TTC549 (cell line): ENCODE results near the gene TNFSF15.
"Not testable (repeated sequence)": the region's sequence is repeated elsewhere in the genome, so short reads cannot be mapped to it uniquely, and the experiment has no call there.

Experiments
- FAIRE-seq: peaks from 2 replicates; lab custom pipeline; 2012; peaks lifted over from hg19 to GRCh38; lab: Jason Lieb, UNC

Gene TNFSF15

GRCh38 chr9:114745879-114746550 lies 59.8 kb downstream of the TNFSF15 start:
- FAIRE-seq, result no peak

GRCh38 chr9:114745108-114745848 lies 60.6 kb downstream of the TNFSF15 start:
- no peak for FAIRE-seq

GRCh38 chr9:114743446-114743845 lies 62.4 kb downstream of the TNFSF15 start:
- FAIRE-seq, result no peak

GRCh38 chr9:114742947-114743346 lies 62.9 kb downstream of the TNFSF15 start:
- no peak for FAIRE-seq

GRCh38 chr9:114741521-114741920 lies 64.3 kb downstream of the TNFSF15 start:
- not testable (repeated sequence) for FAIRE-seq

GRCh38 chr9:114738581-114739316 lies 67.1 kb downstream of the TNFSF15 start:
- peak; percentile 66 for FAIRE-seq

- FAIRE-seq, result no peak
Measured at GRCh38 chr9:114737847-114738246, 68.0 kb downstream of the TNFSF15 start.

- no peak for FAIRE-seq
Measured at GRCh38 chr9:114737118-114737517, 68.7 kb downstream of the TNFSF15 start.

GRCh38 chr9:114735704-114736103 lies 70.1 kb downstream of the TNFSF15 start:
- no peak for FAIRE-seq

GRCh38 chr9:114735139-114735538 lies 70.7 kb downstream of the TNFSF15 start:
- not testable (repeated sequence) for FAIRE-seq
